B cell (primary cell): ENCODE data around the gene MAN2A1.

Source experiments
- EZH2 ChIP-seq: IDR thresholded peaks from 2 replicates; pipeline ENCODE4 v1.6.1; 2012; ENCODE audit warnings: borderline replicate concordance, low read depth, mild to moderate bottlenecking, moderate library complexity, low read length; ENCODE audit not compliant: insufficient read depth, poor library complexity, severe bottlenecking
- TF ChIP-seq, protein P1 (sequence below): fragments of 200-600 bp; IDR thresholded peaks from one replicate; pipeline ENCODE4 v1.8.0; 2022; ENCODE audit warnings: antibody characterized with exemption, mild to moderate bottlenecking

DNA sequence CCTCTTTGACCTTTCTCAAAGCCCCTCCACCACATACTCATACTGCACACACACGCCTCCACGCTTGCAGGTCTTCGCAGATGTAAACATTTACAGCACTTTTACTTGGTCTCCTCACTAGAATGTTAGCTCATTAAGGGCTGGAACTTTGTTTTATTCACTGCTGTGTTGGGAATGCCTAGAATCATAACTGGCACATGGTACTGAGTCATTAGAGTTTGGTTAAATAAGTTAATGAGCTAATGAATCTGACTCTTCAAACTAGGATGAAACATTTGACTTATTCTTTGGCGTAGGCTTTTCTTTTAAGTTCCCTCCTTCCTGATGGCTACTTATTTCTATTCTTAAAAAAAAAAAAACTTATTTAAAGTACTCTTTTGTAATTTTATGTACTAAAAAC is 28.9 kb downstream of the MAN2A1 start:
- TF ChIP-seq, protein P1, sequence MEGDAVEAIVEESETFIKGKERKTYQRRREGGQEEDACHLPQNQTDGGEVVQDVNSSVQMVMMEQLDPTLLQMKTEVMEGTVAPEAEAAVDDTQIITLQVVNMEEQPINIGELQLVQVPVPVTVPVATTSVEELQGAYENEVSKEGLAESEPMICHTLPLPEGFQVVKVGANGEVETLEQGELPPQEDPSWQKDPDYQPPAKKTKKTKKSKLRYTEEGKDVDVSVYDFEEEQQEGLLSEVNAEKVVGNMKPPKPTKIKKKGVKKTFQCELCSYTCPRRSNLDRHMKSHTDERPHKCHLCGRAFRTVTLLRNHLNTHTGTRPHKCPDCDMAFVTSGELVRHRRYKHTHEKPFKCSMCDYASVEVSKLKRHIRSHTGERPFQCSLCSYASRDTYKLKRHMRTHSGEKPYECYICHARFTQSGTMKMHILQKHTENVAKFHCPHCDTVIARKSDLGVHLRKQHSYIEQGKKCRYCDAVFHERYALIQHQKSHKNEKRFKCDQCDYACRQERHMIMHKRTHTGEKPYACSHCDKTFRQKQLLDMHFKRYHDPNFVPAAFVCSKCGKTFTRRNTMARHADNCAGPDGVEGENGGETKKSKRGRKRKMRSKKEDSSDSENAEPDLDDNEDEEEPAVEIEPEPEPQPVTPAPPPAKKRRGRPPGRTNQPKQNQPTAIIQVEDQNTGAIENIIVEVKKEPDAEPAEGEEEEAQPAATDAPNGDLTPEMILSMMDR: no peak
- no peak for TF ChIP-seq EZH2
